ENCODE measurements around the gene GPRC5A.

- TF ChIP-seq CTCF (IDR thresholded peaks at IDR 0.05; ENCODE audit: low read depth, low read length) (no peak), EZH2phosphoT487 (IDR thresholded peaks at IDR 0.05; ENCODE audit: low read depth) (no peak)
Measured at GRCh38 chr12:12883369-12884001, 7.9 kb upstream of the GPRC5A start.
